ENCODE data around the gene FGD1.

FGD1 gene

GRCh38 chrX:54470054-54470760 lies 25.8 kb downstream of the FGD1 start:
- H2BK120ac ChIP-seq (ENCODE audit: insufficient read depth, low read length, poor library complexity), result no peak overlapping the region
- no peak overlapping the region for H3K27ac ChIP-seq (ENCODE audit: low read depth, low read length)
- H3K4me2 ChIP-seq (ENCODE audit: low read length), result no peak overlapping the region
- H3K18ac ChIP-seq (ENCODE audit: low read length), result no peak overlapping the region
- peaks cover 0 to 3% of the 10 kb centered on the region in 2 experiments for H3K4me1 ChIP-seq (ENCODE audit: control insufficient read depth in 1 of 2, insufficient read depth in 2 of 2, low read length in 2 of 2)
- H3K9ac ChIP-seq (ENCODE audit: low read length), result no peak overlapping the region
- no peak overlapping the region for H4K8ac ChIP-seq (ENCODE audit: low read depth, low read length)
- H3K14ac ChIP-seq (ENCODE audit: low read length), result no peak overlapping the region
- H3K23ac ChIP-seq (ENCODE audit: low read length), result no peak overlapping the region
- no peak overlapping the region for H3K4me3 ChIP-seq (ENCODE audit: low read depth, low read length)
- no peak overlapping the region for H2BK12ac ChIP-seq (ENCODE audit: low read length)
- H4K91ac ChIP-seq (ENCODE audit: low read depth, low read length), result no peak overlapping the region
- no peaks in the 10 kb centered on the region for H3K79me2 ChIP-seq (ENCODE audit: control insufficient read depth, insufficient read depth, low read length, poor library complexity)
- no CpG with 5 or more reads among the region's 21 CpGs for WGBS (ENCODE audit: extremely low coverage, insufficient coverage, insufficient read length)
- no peaks in the 10 kb centered on the region for H3K79me1 ChIP-seq (ENCODE audit: low read length)
- H2AK5ac ChIP-seq (ENCODE audit: low read length), result no peak overlapping the region
- no peak overlapping the region for H2AFZ ChIP-seq (ENCODE audit: insufficient read depth, low read length, poor library complexity)
- H2BK5ac ChIP-seq (ENCODE audit: low read depth, low read length, poor library complexity), result no peak overlapping the region
- no peaks in the 10 kb centered on the region for H3K9me3 ChIP-seq (ENCODE audit: insufficient read depth, low read depth, low read length)
- no peak overlapping the region for H3K4ac ChIP-seq (ENCODE audit: low read depth, low read length)
- no peak overlapping the region for H4K12ac ChIP-seq (ENCODE audit: low read depth, low read length)
- DNase-seq, result no peak
- H3K27me3 ChIP-seq (ENCODE audit: insufficient read depth, low read length), result no peaks in the 10 kb centered on the region
- H3K36me3 ChIP-seq (ENCODE audit: control insufficient read depth in 1 of 2, insufficient read depth in 2 of 2, low read length in 2 of 2), result peaks cover 27 to 30% of the 10 kb centered on the region in 2 experiments

- H4K91ac ChIP-seq (ENCODE audit: low read depth, low read length), result no peak overlapping the region
- H3K27ac ChIP-seq (ENCODE audit: low read depth, low read length), result no peak overlapping the region
- H4K8ac ChIP-seq (ENCODE audit: low read depth, low read length), result no peak overlapping the region
- no peaks in the 10 kb centered on the region for H3K79me2 ChIP-seq (ENCODE audit: control insufficient read depth, insufficient read depth, low read length, poor library complexity)
- H2BK12ac ChIP-seq (ENCODE audit: low read length), result no peak overlapping the region
- no peak overlapping the region for H3K4ac ChIP-seq (ENCODE audit: low read depth, low read length)
- no peak overlapping the region for H4K12ac ChIP-seq (ENCODE audit: low read depth, low read length)
- H3K14ac ChIP-seq (ENCODE audit: low read length), result no peak overlapping the region
- H3K9ac ChIP-seq (ENCODE audit: low read length), result no peak overlapping the region
- H2AK5ac ChIP-seq (ENCODE audit: low read length), result no peak overlapping the region
- H3K27me3 ChIP-seq (ENCODE audit: insufficient read depth, low read length), result no peaks in the 10 kb centered on the region
- no peak overlapping the region for H3K23ac ChIP-seq (ENCODE audit: low read length)
- no peaks in the 10 kb centered on the region for H3K4me1 ChIP-seq (ENCODE audit: control insufficient read depth in 1 of 2, insufficient read depth in 2 of 2, low read length in 2 of 2)
- no peak overlapping the region for H3K4me2 ChIP-seq (ENCODE audit: low read length)
- H3K79me1 ChIP-seq (ENCODE audit: low read length), result no peaks in the 10 kb centered on the region
- H3K9me3 ChIP-seq (ENCODE audit: insufficient read depth, low read depth, low read length), result no peaks in the 10 kb centered on the region
- H2AFZ ChIP-seq (ENCODE audit: insufficient read depth, low read length, poor library complexity), result no peak overlapping the region
- no CpG with 5 or more reads among the region's 2 CpGs for WGBS (ENCODE audit: extremely low coverage, insufficient coverage, insufficient read length)
- H3K36me3 ChIP-seq (ENCODE audit: control insufficient read depth in 1 of 2, insufficient read depth in 2 of 2, low read length in 2 of 2), result peaks cover 21 to 22% of the 10 kb centered on the region in 2 experiments
- H2BK5ac ChIP-seq (ENCODE audit: low read depth, low read length, poor library complexity), result no peak overlapping the region
- no peak for DNase-seq
- H3K4me3 ChIP-seq (ENCODE audit: low read depth, low read length), result no peak overlapping the region
- H3K18ac ChIP-seq (ENCODE audit: low read length), result no peak overlapping the region
- H2BK120ac ChIP-seq (ENCODE audit: insufficient read depth, low read length, poor library complexity), result no peak overlapping the region
Observed at GRCh38 chrX:54452920-54453319, 43.1 kb downstream of the FGD1 start.

GRCh38 chrX:54449929-54450328 lies 46.1 kb downstream of the FGD1 start:
- Histone ChIP-seq H3K27ac (ENCODE audit: low read depth, low read length) (no peak overlapping the region), H3K23ac (ENCODE audit: low read length) (no peak overlapping the region), H3K9me3 (ENCODE audit: insufficient read depth, low read depth, low read length) (no peaks in the 10 kb centered on the region), H2BK120ac (ENCODE audit: insufficient read depth, low read length, poor library complexity) (no peak overlapping the region), H2AK5ac (ENCODE audit: low read length) (no peak overlapping the region), H3K4ac (ENCODE audit: low read depth, low read length) (no peak overlapping the region), H3K36me3 (ENCODE audit: control insufficient read depth in 1 of 2, insufficient read depth in 2 of 2, low read length in 2 of 2) (peaks cover 21 to 28% of the 10 kb centered on the region in 2 experiments), H2BK5ac (ENCODE audit: low read depth, low read length, poor library complexity) (no peak overlapping the region), H3K9ac (ENCODE audit: low read length) (no peak overlapping the region), H3K14ac (ENCODE audit: low read length) (no peak overlapping the region), H4K91ac (ENCODE audit: low read depth, low read length) (no peak overlapping the region), H3K79me2 (ENCODE audit: control insufficient read depth, insufficient read depth, low read length, poor library complexity) (no peaks in the 10 kb centered on the region), H2BK12ac (ENCODE audit: low read length) (no peak overlapping the region), H2AFZ (ENCODE audit: insufficient read depth, low read length, poor library complexity) (no peak overlapping the region), H4K12ac (ENCODE audit: low read depth, low read length) (no peak overlapping the region), H3K27me3 (ENCODE audit: insufficient read depth, low read length) (no peaks in the 10 kb centered on the region), H3K4me3 (ENCODE audit: low read depth, low read length) (no peak overlapping the region), H3K18ac (ENCODE audit: low read length) (no peak overlapping the region), H3K79me1 (ENCODE audit: low read length) (no peaks in the 10 kb centered on the region), H3K4me1 (ENCODE audit: control insufficient read depth in 1 of 2, insufficient read depth in 2 of 2, low read length in 2 of 2) (no peaks in the 10 kb centered on the region), H4K8ac (ENCODE audit: low read depth, low read length) (no peak overlapping the region), H3K4me2 (ENCODE audit: low read length) (no peak overlapping the region)
- no peak for DNase-seq

- H2BK5ac ChIP-seq (ENCODE audit: low read depth, low read length, poor library complexity), result no peak overlapping the region
- H3K18ac ChIP-seq (ENCODE audit: low read length), result no peak overlapping the region
Observed at GRCh38 chrX:54447461-54447860, 48.6 kb downstream of the FGD1 start.

More at GRCh38 chrX:54447461-54447860, 48.6 kb downstream of the FGD1 start:
- peaks cover 30 to 42% of the 10 kb centered on the region in 2 experiments for H3K36me3 ChIP-seq (ENCODE audit: control insufficient read depth in 1 of 2, insufficient read depth in 2 of 2, low read length in 2 of 2)
- no peak overlapping the region for H2AK5ac ChIP-seq (ENCODE audit: low read length)
- H3K9me3 ChIP-seq (ENCODE audit: insufficient read depth, low read depth, low read length), result no peaks in the 10 kb centered on the region
- H4K8ac ChIP-seq (ENCODE audit: low read depth, low read length), result no peak overlapping the region
- no peak overlapping the region for H4K12ac ChIP-seq (ENCODE audit: low read depth, low read length)
- H3K4ac ChIP-seq (ENCODE audit: low read depth, low read length), result no peak overlapping the region
- no peak overlapping the region for H3K9ac ChIP-seq (ENCODE audit: low read length)
- no peak overlapping the region for H3K4me2 ChIP-seq (ENCODE audit: low read length)
- no peaks in the 10 kb centered on the region for H3K27me3 ChIP-seq (ENCODE audit: insufficient read depth, low read length)
- H3K23ac ChIP-seq (ENCODE audit: low read length), result no peak overlapping the region
- H4K91ac ChIP-seq (ENCODE audit: low read depth, low read length), result no peak overlapping the region
- H3K14ac ChIP-seq (ENCODE audit: low read length), result no peak overlapping the region
- H3K27ac ChIP-seq (ENCODE audit: low read depth, low read length), result no peak overlapping the region
- DNase-seq, result peak in 1 of 2 donors; percentile 15
- WGBS (ENCODE audit: extremely low coverage, insufficient coverage, insufficient read length), result no CpG with 5 or more reads among the region's 5 CpGs
- H3K79me1 ChIP-seq (ENCODE audit: low read length), result no peaks in the 10 kb centered on the region
- H2BK12ac ChIP-seq (ENCODE audit: low read length), result no peak overlapping the region
- H3K4me3 ChIP-seq (ENCODE audit: low read depth, low read length), result no peak overlapping the region
- no peaks in the 10 kb centered on the region for H3K79me2 ChIP-seq (ENCODE audit: control insufficient read depth, insufficient read depth, low read length, poor library complexity)
- no peak overlapping the region for H2BK120ac ChIP-seq (ENCODE audit: insufficient read depth, low read length, poor library complexity)
- no peak overlapping the region for H2AFZ ChIP-seq (ENCODE audit: insufficient read depth, low read length, poor library complexity)
- H3K4me1 ChIP-seq (ENCODE audit: control insufficient read depth in 1 of 2, insufficient read depth in 2 of 2, low read length in 2 of 2), result no peaks in the 10 kb centered on the region
